MM.1S (cell line): ENCODE data around the gene LINC00305.

ENCODE experiments used
- DNase-seq: peaks from one replicate; pipeline ENCODE4 v3.0.0-alpha.2; 2015
- H2AFZ ChIP-seq: fragments of 300-600 bp; sonication (generic); 2 replicates; pipeline ENCODE4 v1.6.0; 2016; ENCODE audit warnings: antibody characterized with exemption, low read length
- H3F3A ChIP-seq: fragments of 300-600 bp; sonication (generic); 2 replicates; pipeline ENCODE4 v1.6.1; 2016; ENCODE audit warnings: mild to moderate bottlenecking, antibody characterized with exemption, low read length, moderate library complexity, mixed read lengths; ENCODE audit not compliant: insufficient read depth
- H3K27ac ChIP-seq: fragments of 300-600 bp; sonication (generic); 2 replicates; pipeline ENCODE4 v1.5.1; 2016; ENCODE audit warnings: mild to moderate bottlenecking, low read length
- H3K27me3 ChIP-seq: fragments of 300-600 bp; sonication (generic); replicated peaks from 2 replicates; pipeline ENCODE4 v1.6.0; 2016; ENCODE audit warnings: low read length; ENCODE audit not compliant: insufficient read depth
- H3K36me3 ChIP-seq: fragments of 300-600 bp; sonication (generic); replicated peaks from 2 replicates; pipeline ENCODE4 v1.6.1; 2016; ENCODE audit warnings: mild to moderate bottlenecking, low read length, mixed read lengths; ENCODE audit not compliant: insufficient read depth
- H3K4me1 ChIP-seq: fragments of 300-600 bp; sonication (generic); 2 replicates; pipeline ENCODE4 v1.6.1; 2016; ENCODE audit warnings: low read length, mixed read lengths
- H3K4me2 ChIP-seq: fragments of 300-600 bp; sonication (generic); 2 replicates; pipeline ENCODE4 v1.6.0; 2016; ENCODE audit warnings: low read depth, low read length
- H3K4me3 ChIP-seq: fragments of 300-600 bp; sonication (generic); 2 replicates; pipeline ENCODE4 v1.5.1; 2016; ENCODE audit warnings: low read length, mixed read lengths
- H3K79me2 ChIP-seq: fragments of 300-600 bp; sonication (generic); 2 replicates; pipeline ENCODE4 v1.6.1; 2016; ENCODE audit warnings: mixed run types, low read length, mixed read lengths
- H3K9ac ChIP-seq: fragments of 300-600 bp; sonication (generic); 2 replicates; pipeline ENCODE4 v1.6.1; 2016; ENCODE audit warnings: low read length, mixed read lengths
- H3K9me2 ChIP-seq: fragments of 300-600 bp; sonication (generic); replicated peaks from 2 replicates; pipeline ENCODE4 v1.6.1; 2016; ENCODE audit warnings: mild to moderate bottlenecking, low read length, mixed read lengths; ENCODE audit not compliant: insufficient read depth
- H3K9me3 ChIP-seq: fragments of 300-600 bp; sonication (generic); replicated peaks from 2 replicates; pipeline ENCODE4 v1.6.1; 2016; ENCODE audit warnings: mild to moderate bottlenecking, low read length, mixed read lengths; ENCODE audit not compliant: insufficient read depth
- H4K20me1 ChIP-seq: fragments of 300-600 bp; sonication (generic); 2 replicates; pipeline ENCODE4 v1.6.1; 2016; ENCODE audit warnings: mild to moderate bottlenecking, low read length, moderate library complexity, mixed read lengths; ENCODE audit not compliant: insufficient read depth
- CTCF ChIP-seq: fragments of 300-600 bp; sonication (generic); IDR thresholded peaks from 2 replicates; pipeline ENCODE4 v1.5.1; 2016; ENCODE audit warnings: antibody characterized with exemption, low read length, mixed read lengths
- EZH2 ChIP-seq: fragments of 300-600 bp; sonication (generic); optimal IDR thresholded peaks from 2 replicates; pipeline ENCODE3; 2017; ENCODE audit warnings: low read depth, mild to moderate bottlenecking, antibody characterized with exemption, low read length, mixed read lengths
- EZH2phosphoT487 ChIP-seq: fragments of 300-600 bp; sonication (generic); IDR thresholded peaks from 2 replicates; pipeline ENCODE4 v1.6.1; 2018; ENCODE audit warnings: antibody characterized with exemption, low read length

The LINC00305 gene

GRCh38 chr18:64094210-64094609, 54.7 kb downstream of the LINC00305 start:
- peaks cover 14% of the 10 kb centered on the region; the same call in 1 of the 2 replicates for H3K4me1 ChIP-seq

GRCh38 chr18:64091526-64091925, 57.4 kb downstream of the LINC00305 start:
- Histone ChIP-seq H3K27me3 (no peaks in the 10 kb centered on the region), H3K4me3 (no peak overlapping the region), H3K4me1 (peaks cover 8% of the 10 kb centered on the region; the same call in 1 of the 2 replicates), H3K79me2 (no peaks in the 10 kb centered on the region), H3K36me3 (no peaks in the 10 kb centered on the region), H3K4me2 (no peak overlapping the region), H3K9me2 (no peaks in the 10 kb centered on the region), H4K20me1 (no peaks in the 10 kb centered on the region), H3K9me3 (no peaks in the 10 kb centered on the region), H3F3A (no peaks in the 10 kb centered on the region), H3K27ac (no peak overlapping the region), H2AFZ (no peak overlapping the region), H3K9ac (no peak overlapping the region)
- no peak for DNase-seq
- TF ChIP-seq EZH2phosphoT487 (no peak), CTCF (no peak), EZH2 (no peak)

More at GRCh38 chr18:64094210-64094609, 54.7 kb downstream of the LINC00305 start:
- Histone ChIP-seq H3K36me3 (no peaks in the 10 kb centered on the region), H3F3A (no peaks in the 10 kb centered on the region), H3K4me2 (no peak overlapping the region), H3K9me2 (no peaks in the 10 kb centered on the region), H4K20me1 (no peaks in the 10 kb centered on the region), H2AFZ (no peak overlapping the region), H3K27me3 (no peaks in the 10 kb centered on the region), H3K79me2 (no peaks in the 10 kb centered on the region), H3K9me3 (no peaks in the 10 kb centered on the region), H3K4me3 (no peak overlapping the region), H3K27ac (no peak overlapping the region), H3K9ac (no peak overlapping the region)
- DNase-seq, result no peak
- TF ChIP-seq EZH2 (no peak), EZH2phosphoT487 (no peak), CTCF (no peak)

- H3K9me3 ChIP-seq, result no peaks in the 10 kb centered on the region
- no peaks in the 10 kb centered on the region for H3K9me2 ChIP-seq
- TF ChIP-seq EZH2phosphoT487 (no peak), CTCF (no peak), EZH2 (no peak)
- no peak overlapping the region for H3K4me3 ChIP-seq
- no peaks in the 10 kb centered on the region for H3K79me2 ChIP-seq
- H3F3A ChIP-seq, result no peaks in the 10 kb centered on the region
- H3K27me3 ChIP-seq, result no peaks in the 10 kb centered on the region
- no peaks in the 10 kb centered on the region for H4K20me1 ChIP-seq
- DNase-seq, result no peak
- H3K4me1 ChIP-seq, result peaks cover 8% of the 10 kb centered on the region; the same call in 1 of the 2 replicates
- H3K36me3 ChIP-seq, result no peaks in the 10 kb centered on the region
- H3K9ac ChIP-seq, result no peak overlapping the region
- H3K4me2 ChIP-seq, result no peak overlapping the region
- H3K27ac ChIP-seq, result no peak overlapping the region
- no peak overlapping the region for H2AFZ ChIP-seq
Observed at GRCh38 chr18:64090876-64091275, 58.0 kb downstream of the LINC00305 start.
